BJ (cell line): ENCODE measurements around the gene ARID5B. TPM values are rescaled to one million over a fixed set of nuclear protein-coding genes. Genes with fewer than 3 reads are reported as not detected.

Source experiments
- CTCF ChIA-PET: fragments of 350-600 bp; formaldehyde crosslinking; extraction: SDS; loops from one replicate; lab custom pipeline; 2021; ENCODE audit warnings: antibody characterized with exemption, inconsistent platforms; lab: Yijun Ruan, JAX
- POLR2A ChIA-PET: fragments of 300-600 bp; sonication (Branson Sonifier 250); formaldehyde crosslinking; extraction: SDS; loops from one replicate; lab custom pipeline; 2021; ENCODE audit warnings: antibody characterized with exemption; lab: Charles Lee
- DNase-seq: peaks from one replicate; pipeline ENCODE4 v3.0.0-alpha.2; 2011; ENCODE audit warnings: low read depth
- H3K27me3 ChIP-seq: 2 replicates; pipeline ENCODE4 v1.6.0; 2011; ENCODE audit warnings: low read length; ENCODE audit not compliant: control insufficient read depth, insufficient read depth
- H3K36me3 ChIP-seq: 2 replicates; pipeline ENCODE4 v1.5.1; 2011; ENCODE audit warnings: low read length; ENCODE audit not compliant: control insufficient read depth, insufficient read depth
- H3K4me3 ChIP-seq: 2 replicates; pipeline ENCODE4 v1.5.1; 2011; ENCODE audit warnings: low read depth, mild to moderate bottlenecking, control low read depth, low read length
- CTCF ChIP-seq: IDR thresholded peaks from 2 replicates; pipeline ENCODE4 v1.5.1; 2011; ENCODE audit warnings: low read depth, mild to moderate bottlenecking, control low read depth, inconsistent platforms, low read length, moderate library complexity; ENCODE audit not compliant: insufficient read depth
- polyA plus RNA-seq: library from polyadenylated mRNA; depleted of rRNA; stranded (reverse); fragments of >200 nt; gene quantifications from 2 replicates; pipeline ENCODE4 v1.2.3, GENCODE V29; 2011

ARID5B gene
- polyA plus RNA-seq, 1 experiment, result 73.8 TPM

- DNase-seq, result no peak
- TF ChIP-seq CTCF, result no peak
- POLR2A ChIA-PET, result no interaction called here
Observed at GRCh38 chr10:61961278-61961677, 59.8 kb downstream of the ARID5B start.

DNA sequence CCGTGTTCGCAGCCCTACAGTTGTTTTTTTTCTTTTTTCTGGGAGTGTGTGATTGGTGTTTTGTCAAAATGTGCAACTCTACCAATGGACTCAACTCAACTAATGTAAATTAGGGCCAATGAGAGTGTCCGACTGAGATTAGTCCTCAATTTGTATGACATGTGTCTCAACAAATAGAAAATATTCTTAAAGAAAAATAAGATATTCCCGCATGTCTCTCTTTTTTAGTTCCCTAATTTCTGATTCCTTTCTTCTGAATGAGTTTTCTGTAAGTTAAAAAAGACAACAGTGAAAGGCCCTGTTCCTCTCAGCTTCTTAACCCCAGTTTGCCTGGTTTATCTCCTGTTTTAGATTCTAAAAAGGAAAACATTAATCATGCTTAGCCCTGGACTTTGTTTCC is 61.5 kb downstream of the ARID5B start:
- TF ChIP-seq CTCF, result no peak
- DNase-seq, result no peak
- Histone ChIP-seq H3K36me3 (peaks cover 7% of the 10 kb centered on the region), H3K4me3 (no peak overlapping the region), H3K27me3 (no peaks in the 10 kb centered on the region)
- POLR2A ChIA-PET, result no interaction called here
- CTCF ChIA-PET, result interaction anchor here (1.0 kb wide), 1 partner anchor 29 kb away, joined by 3 read pairs; no protein-coding TSS in a partner anchor

More at GRCh38 chr10:61961278-61961677, 59.8 kb downstream of the ARID5B start:
- CTCF ChIA-PET, result no interaction called here
- Histone ChIP-seq H3K27me3 (no peaks in the 10 kb centered on the region), H3K36me3 (peaks cover 5% of the 10 kb centered on the region), H3K4me3 (no peak overlapping the region)

- Histone ChIP-seq H3K36me3 (peaks cover 8% of the 10 kb centered on the region), H3K4me3 (no peak overlapping the region), H3K27me3 (no peaks in the 10 kb centered on the region)
- ChIA-PET POLR2A (interaction anchor here (0.5 kb wide), 1 partner anchor 107 kb away, joined by 9 read pairs; no protein-coding TSS in a partner anchor), CTCF (interaction anchor here (0.6 to 1.2 kb wide), 3 partner anchors 30 to 172 kb away, joined by 3 read pairs; no protein-coding TSS in a partner anchor)
- no peak for TF ChIP-seq CTCF
- DNase-seq, result no peak
Observed at GRCh38 chr10:61963669-61964058, 62.2 kb downstream of the ARID5B start.

GRCh38 chr10:61964059-61964709 is 62.7 kb downstream of the ARID5B start:
- CTCF ChIA-PET, result interaction anchor here (0.6 to 1.2 kb wide), 3 partner anchors 30 to 171 kb away, joined by 3 read pairs; no protein-coding TSS in a partner anchor
- Histone ChIP-seq H3K4me3 (no peak overlapping the region), H3K36me3 (peaks cover 8% of the 10 kb centered on the region), H3K27me3 (no peaks in the 10 kb centered on the region)
- TF ChIP-seq CTCF, result no peak
- POLR2A ChIA-PET, result interaction anchor here (0.5 kb wide), 1 partner anchor 107 kb away, joined by 9 read pairs; no protein-coding TSS in a partner anchor
- DNase-seq, result no peak

GRCh38 chr10:61964949-61965702 is 63.6 kb downstream of the ARID5B start:
- DNase-seq, result no peak

More at GRCh38 chr10:61964949-61965702, 63.6 kb downstream of the ARID5B start:
- ChIA-PET POLR2A (no interaction called here), CTCF (interaction anchor here (1.2 kb wide), 1 partner anchor 61 kb away, joined by 3 read pairs; no protein-coding TSS in a partner anchor)
- no peaks in the 10 kb centered on the region for H3K27me3 ChIP-seq
- peaks cover 8% of the 10 kb centered on the region for H3K36me3 ChIP-seq
- TF ChIP-seq CTCF, result no peak
- no peak overlapping the region for H3K4me3 ChIP-seq
